HCT116 (cell line): ENCODE measurements around the gene CFAP99.
"Not testable (repeated sequence)": the region's sequence is repeated elsewhere in the genome, so short reads cannot be mapped to it uniquely, and the experiment has no call there.

Experiments
- CTCF ChIP-seq, 3 experiments: fragments of 200-600 bp in 1 of 3; sonication (generic) in 1 of 3; IDR thresholded peaks in 2 of 3; conservative IDR thresholded peaks in 1 of 3; 2 replicates each; pipeline ENCODE4 v1.5.1; 2012 to 2017; ENCODE audit warnings: low read depth in 2 of 3, low read length in 2 of 3, antibody characterized with exemption in 1 of 3, borderline replicate concordance in 1 of 3, control low read depth in 1 of 3, mild to moderate bottlenecking in 1 of 3, mixed read lengths in 1 of 3, mixed run types in 1 of 3, moderate library complexity in 1 of 3; ENCODE audit not compliant: insufficient read depth in 1 of 3
- EZH2 ChIP-seq: fragments of 200-600 bp; sonication (generic); IDR thresholded peaks from 2 replicates; pipeline ENCODE4 v1.6.1; 2017; ENCODE audit warnings: antibody characterized with exemption, mixed run types
- EZH2phosphoT487 ChIP-seq: fragments of 200-600 bp; IDR thresholded peaks from 2 replicates; pipeline ENCODE4 v1.6.1; 2018; ENCODE audit warnings: antibody characterized with exemption, borderline replicate concordance
- POLR2A ChIP-seq: IDR thresholded peaks from 2 replicates; pipeline ENCODE4 v1.7.0; 2011; ENCODE audit warnings: borderline replicate concordance; ENCODE audit not compliant: insufficient read depth, insufficient read length; ENCODE audit errors: extremely low read depth
- POLR2AphosphoS5 ChIP-seq: IDR thresholded peaks from 2 replicates; pipeline ENCODE4 v1.6.1; 2011; ENCODE audit warnings: mild to moderate bottlenecking, low read depth, low read length, moderate library complexity
- RAD21 ChIP-seq: IDR thresholded peaks from 2 replicates; pipeline ENCODE4 v1.6.1; 2012; ENCODE audit warnings: low read depth, mild to moderate bottlenecking
- REST ChIP-seq: IDR thresholded peaks from 2 replicates; pipeline ENCODE4 v1.6.1; 2012; ENCODE audit warnings: low read depth
- SIN3A ChIP-seq: IDR thresholded peaks from 2 replicates; pipeline ENCODE4 v1.6.1; 2012; ENCODE audit warnings: low read depth
- SP1 ChIP-seq: IDR thresholded peaks from 2 replicates; pipeline ENCODE4 v1.6.1; 2012; ENCODE audit warnings: low read depth
- SRF ChIP-seq: IDR thresholded peaks from 2 replicates; pipeline ENCODE4 v1.6.1; 2012; ENCODE audit warnings: low read depth
- YY1 ChIP-seq: IDR thresholded peaks from 2 replicates; pipeline ENCODE4 v1.6.1; 2011; ENCODE audit warnings: low read length, low read depth, moderate library complexity, mild to moderate bottlenecking; ENCODE audit not compliant: insufficient replicate concordance; ENCODE audit errors: extremely low read depth

- TF ChIP-seq EZH2; CTCF (IDR thresholded peaks at IDR 0.05 in 2 of 3, conservative IDR thresholded peaks at IDR 0.05 in 1 of 3; ENCODE audit: borderline replicate concordance in 1 of 3, insufficient read depth in 1 of 3, low read depth in 2 of 3, low read length in 2 of 3); SIN3A; POLR2AphosphoS5; POLR2A; EZH2phosphoT487; RAD21; SP1; REST; YY1; SRF: not testable (repeated sequence)
Observed at GRCh38 chr4:2382769-2383202, 36.0 kb upstream of the CFAP99 start.
